ENCODE measurements around the gene GRPEL1. TPM values are rescaled to one million over a fixed set of nuclear protein-coding genes. Genes with fewer than 3 reads are reported as not detected.

GRPEL1 gene
- total and polyA plus RNA-seq, 2 of the 8 experiments (the other 6 are each of a cell fraction or from before 2014, with no cell fraction given): 13.5 to 39.9 TPM

DNA sequence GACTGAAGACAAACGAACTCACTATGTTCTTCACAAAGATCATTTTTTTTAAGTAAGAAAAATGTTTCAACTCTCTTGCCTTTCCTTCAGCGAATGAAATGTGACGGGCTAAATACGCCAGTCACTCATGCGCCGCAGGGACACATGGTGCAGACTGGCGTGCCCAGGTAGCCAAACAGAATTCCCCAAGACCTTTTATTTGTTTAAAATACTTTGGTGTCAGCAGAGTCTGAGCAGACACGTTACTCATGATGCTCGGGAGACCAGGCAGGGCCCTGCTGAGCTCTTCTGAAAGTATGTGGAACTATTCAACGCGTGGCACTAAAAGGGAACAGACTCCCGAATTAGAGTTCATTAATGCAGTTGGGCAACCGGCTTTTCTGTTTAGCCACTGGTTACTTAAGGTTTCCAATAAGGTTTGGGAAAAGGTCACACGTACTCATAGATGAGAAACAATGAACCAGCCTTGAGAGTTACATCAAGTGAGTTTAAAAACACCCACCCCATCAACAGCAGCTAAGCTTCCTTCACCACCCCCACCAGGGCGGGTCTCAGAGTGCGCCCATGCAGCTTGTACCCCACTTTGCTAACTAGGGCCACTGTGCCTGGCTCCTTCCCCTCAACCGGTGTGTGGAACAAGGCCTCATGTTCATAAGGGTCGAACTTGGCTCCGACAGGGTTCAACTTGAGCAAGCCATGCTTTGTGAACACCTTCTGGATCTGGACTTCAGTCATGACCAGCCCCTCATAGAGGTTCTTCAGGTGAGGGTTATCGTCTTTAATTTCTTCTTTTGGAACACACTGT, 7.3 kb downstream of the GRPEL1 start:
- H3K79me2 ChIP-seq (ENCODE audit: control insufficient read depth in 1 of 2, insufficient read depth in 2 of 2, low read length in 2 of 2): peaks cover 0 to 11% of the 10 kb centered on the region in 2 experiments; a peak in 2 of 4 replicates
- TF ChIP-seq RNF2 (IDR thresholded peaks at IDR 0.05; ENCODE audit: borderline replicate concordance, low read depth, low read length, missing control alignments, poor library complexity, severe bottlenecking): no peak
- no peak for TF ChIP-seq EZH2 (IDR thresholded peaks at IDR 0.05; ENCODE audit: low read depth, low read length, severe bottlenecking)
- TF ChIP-seq, protein P1, sequence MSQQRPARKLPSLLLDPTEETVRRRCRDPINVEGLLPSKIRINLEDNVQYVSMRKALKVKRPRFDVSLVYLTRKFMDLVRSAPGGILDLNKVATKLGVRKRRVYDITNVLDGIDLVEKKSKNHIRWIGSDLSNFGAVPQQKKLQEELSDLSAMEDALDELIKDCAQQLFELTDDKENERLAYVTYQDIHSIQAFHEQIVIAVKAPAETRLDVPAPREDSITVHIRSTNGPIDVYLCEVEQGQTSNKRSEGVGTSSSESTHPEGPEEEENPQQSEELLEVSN (IDR thresholded peaks at IDR 0.05): no peak
- no peak for TF ChIP-seq CBX8 (IDR thresholded peaks at IDR 0.05; ENCODE audit: borderline replicate concordance, low read depth, low read length)
- no peak for TF ChIP-seq TEAD4 (IDR thresholded peaks at IDR 0.05; ENCODE audit: low read depth, low read length)
- TF ChIP-seq SP4 (IDR thresholded peaks at IDR 0.05; ENCODE audit: low read length): no peak
- TF ChIP-seq CHD2 (IDR thresholded peaks at IDR 0.05; ENCODE audit: low read length): no peak
- no peak for TF ChIP-seq ZNF274 (IDR thresholded peaks at IDR 0.05; ENCODE audit: borderline replicate concordance, extremely low read depth, low read length)
- TF ChIP-seq CEBPB (IDR thresholded peaks at IDR 0.05; ENCODE audit: low read depth, low read length): no peak
- TF ChIP-seq BACH1 (IDR thresholded peaks at IDR 0.05; ENCODE audit: low read length): no peak
- no peak for TF ChIP-seq GTF2F1 (IDR thresholded peaks at IDR 0.05; ENCODE audit: borderline replicate concordance, low read depth, low read length)
- no peak for TF ChIP-seq EGR1 (IDR thresholded peaks at IDR 0.05; ENCODE audit: borderline replicate concordance, low read depth, low read length)

More for the DNA sequence above, 7.3 kb downstream of the GRPEL1 start:
- Histone ChIP-seq H3K9ac (replicated peaks in 1 of 4; ENCODE audit: extremely low read depth in 1 of 4, low read depth in 3 of 4, low read length in 3 of 4) (no peak overlapping the region), H3K18ac (ENCODE audit: extremely low read depth, low read length) (no peak overlapping the region), H4K20me1 (replicated peaks in 1 of 2; ENCODE audit: control insufficient read depth in 1 of 2, insufficient read depth in 2 of 2, low read length in 2 of 2) (peaks cover 5 to 22% of the 10 kb centered on the region in 2 experiments), H3K9me3 (ENCODE audit: insufficient read depth in 2 of 2, low read depth in 1 of 2, low read length in 1 of 2) (no peaks in the 10 kb centered on the region), H2BK5ac (ENCODE audit: low read depth, low read length) (no peak overlapping the region), H3K79me1 (ENCODE audit: low read depth, low read length) (no peaks in the 10 kb centered on the region), H3K4ac (replicated peaks; ENCODE audit: insufficient read length, low read depth, low read length) (no peak overlapping the region), H3K4me1 (replicated peaks in 1 of 4; ENCODE audit: control insufficient read depth in 3 of 4, insufficient read depth in 4 of 4, low read length in 3 of 4) (no peaks in the 10 kb centered on the region), H3K4me3 (ENCODE audit: extremely low read depth in 1 of 4, insufficient read depth in 2 of 4, low read depth in 3 of 4, low read length in 4 of 4) (no peak overlapping the region), H3K23me2 (ENCODE audit: low read depth, low read length) (no peaks in the 10 kb centered on the region), H3K36me3 (ENCODE audit: control insufficient read depth in 2 of 4, insufficient read depth in 4 of 4, low read length in 3 of 4) (peaks cover 14 to 48% (median 40%) of the 10 kb centered on the region in 4 experiments), H2BK120ac (replicated peaks; ENCODE audit: low read depth, low read length) (no peak overlapping the region), H2AK5ac (ENCODE audit: low read depth, low read length) (no peak overlapping the region), H3K23ac (ENCODE audit: insufficient read length) (no peak overlapping the region), H2AFZ (ENCODE audit: low read length) (no peak overlapping the region), H4K8ac (ENCODE audit: extremely low read depth, insufficient read depth, low read length) (no peak overlapping the region), H3K4me2 (ENCODE audit: insufficient read depth in 1 of 2, low read depth in 2 of 2, low read length in 2 of 2) (no peak overlapping the region), H4K5ac (ENCODE audit: insufficient read length, low read depth, low read length) (no peak overlapping the region), H2BK15ac (ENCODE audit: low read length) (no peak overlapping the region), H3K27me3 (replicated peaks in 1 of 4; ENCODE audit: control insufficient read depth in 3 of 4, extremely low read depth in 1 of 4, insufficient read depth in 3 of 4, low read length in 3 of 4) (no peaks in the 10 kb centered on the region), H2BK12ac (ENCODE audit: low read depth, low read length) (no peak overlapping the region), H2BK20ac (ENCODE audit: low read length) (no peak overlapping the region), H4K91ac (replicated peaks; ENCODE audit: insufficient read length, low read length) (no peak overlapping the region), H3K14ac (ENCODE audit: insufficient read length) (no peak overlapping the region), H3K56ac (replicated peaks; ENCODE audit: insufficient read length, low read depth, low read length) (no peak overlapping the region), H3K27ac (ENCODE audit: low read depth, low read length) (no peak overlapping the region)
- DNase-seq (ENCODE audit: low read depth in 1 of 2, low spot score in 2 of 2) (no peak), FAIRE-seq (no peak)
- POLR2A ChIA-PET (ENCODE audit: partially characterized antibody): interaction anchor here (1.5 to 6.6 kb wide), 2 partner anchors 11 to 15 kb away, joined by 5 to 36 read pairs; partner anchors contain the start of gene TADA2B
- 90% methylated on average over 20 of the region's 20 CpGs; no CpG with 5 or more reads in 1 of the 2 experiments for WGBS, 2 experiments (ENCODE audit: extremely low coverage in 1 of 2, insufficient coverage in 1 of 2, insufficient read length in 1 of 2, insufficient replicate concordance in 2 of 2, low coverage in 1 of 2, low lambda C conversion rate in 2 of 2, missing lambda C conversion rate in 1 of 2)
- CTCF ChIA-PET (ENCODE audit: partially characterized antibody): interaction anchor here (1.7 to 2.9 kb wide), 2 partner anchors 10 to 14 kb away, joined by 5 to 15 read pairs; no protein-coding TSS in a partner anchor
